Measurements from ENCODE around the gene GALNT1. TPM values are rescaled to one million over a fixed set of nuclear protein-coding genes. Genes with fewer than 3 reads are reported as not detected.

GALNT1 gene
- total and polyA plus RNA-seq, 9 donors, result 20.0 to 60.2 (median 40.4) TPM

- Histone ChIP-seq H3K36me3 (no peaks in the 10 kb centered on the region), H3K27me3 (no peaks in the 10 kb centered on the region), H3K4me1 (ENCODE audit: insufficient read depth) (no peaks in the 10 kb centered on the region), H3K27ac (no peak overlapping the region), H3K4me3 (no peak overlapping the region), H3K9me3 (no peaks in the 10 kb centered on the region)
- intact Hi-C loops (cut with DNase I), result no loop called here
- TF ChIP-seq CTCF (IDR thresholded peaks at IDR 0.05), result no peak
- no peak for TF ChIP-seq EP300 (IDR thresholded peaks at IDR 0.05)
- no peak for TF ChIP-seq POLR2A (IDR thresholded peaks at IDR 0.05)
- 63 to 71% (median 65%) methylated on average over 3 of the region's 3 CpGs for WGBS, 3 donors
- DNase-seq, result no peak
Measured at GRCh38 chr18:35564795-35565453, 16.6 kb upstream of the GALNT1 start.

GRCh38 chr18:35566019-35566418 is 15.5 kb upstream of the GALNT1 start:
- no peak for DNase-seq
- Histone ChIP-seq H3K27ac (no peak overlapping the region), H3K4me1 (ENCODE audit: insufficient read depth) (no peaks in the 10 kb centered on the region), H3K9me3 (no peaks in the 10 kb centered on the region), H3K4me3 (no peak overlapping the region), H3K27me3 (no peaks in the 10 kb centered on the region), H3K36me3 (no peaks in the 10 kb centered on the region)
- intact Hi-C loops (cut with DNase I), result no loop called here
- 83 to 90% (median 85%) methylated on average over 4 of the region's 4 CpGs for WGBS, 3 donors
- TF ChIP-seq EP300 (IDR thresholded peaks at IDR 0.05) (no peak), CTCF (IDR thresholded peaks at IDR 0.05) (no peak), POLR2A (IDR thresholded peaks at IDR 0.05) (no peak)

GRCh38 chr18:35570182-35570581 is 11.4 kb upstream of the GALNT1 start:
- Histone ChIP-seq H3K9me3 (no peaks in the 10 kb centered on the region), H3K36me3 (no peaks in the 10 kb centered on the region), H3K27me3 (no peaks in the 10 kb centered on the region), H3K4me1 (ENCODE audit: insufficient read depth) (no peaks in the 10 kb centered on the region), H3K4me3 (no peak overlapping the region), H3K27ac (no peak overlapping the region)
- no peak for DNase-seq
- WGBS, 3 donors, result 58 to 71% (median 61%) methylated on average over 2 of the region's 2 CpGs
- TF ChIP-seq CTCF (IDR thresholded peaks at IDR 0.05) (no peak), EP300 (IDR thresholded peaks at IDR 0.05) (no peak), POLR2A (IDR thresholded peaks at IDR 0.05) (no peak)
- intact Hi-C loops (cut with DNase I), result no loop called here

- WGBS, 3 donors, result 72 to 84% (median 77%) methylated on average over 1 of the region's 1 CpG
- no peaks in the 10 kb centered on the region for H3K36me3 ChIP-seq
- no peaks in the 10 kb centered on the region for H3K9me3 ChIP-seq
- DNase-seq, result no peak
- no peak overlapping the region for H3K4me3 ChIP-seq
- no peaks in the 10 kb centered on the region for H3K27me3 ChIP-seq
- H3K27ac ChIP-seq, result no peak overlapping the region
- no peaks in the 10 kb centered on the region for H3K4me1 ChIP-seq (ENCODE audit: insufficient read depth)
- intact Hi-C loops (cut with DNase I), result no loop called here
- no peak for TF ChIP-seq POLR2A (IDR thresholded peaks at IDR 0.05)
- no peak for TF ChIP-seq CTCF (IDR thresholded peaks at IDR 0.05)
- TF ChIP-seq EP300 (IDR thresholded peaks at IDR 0.05), result no peak
Measured at GRCh38 chr18:35571138-35571537, 10.4 kb upstream of the GALNT1 start.
